Measurements from ENCODE around the gene ANP32A.

The ANP32A gene

DNA sequence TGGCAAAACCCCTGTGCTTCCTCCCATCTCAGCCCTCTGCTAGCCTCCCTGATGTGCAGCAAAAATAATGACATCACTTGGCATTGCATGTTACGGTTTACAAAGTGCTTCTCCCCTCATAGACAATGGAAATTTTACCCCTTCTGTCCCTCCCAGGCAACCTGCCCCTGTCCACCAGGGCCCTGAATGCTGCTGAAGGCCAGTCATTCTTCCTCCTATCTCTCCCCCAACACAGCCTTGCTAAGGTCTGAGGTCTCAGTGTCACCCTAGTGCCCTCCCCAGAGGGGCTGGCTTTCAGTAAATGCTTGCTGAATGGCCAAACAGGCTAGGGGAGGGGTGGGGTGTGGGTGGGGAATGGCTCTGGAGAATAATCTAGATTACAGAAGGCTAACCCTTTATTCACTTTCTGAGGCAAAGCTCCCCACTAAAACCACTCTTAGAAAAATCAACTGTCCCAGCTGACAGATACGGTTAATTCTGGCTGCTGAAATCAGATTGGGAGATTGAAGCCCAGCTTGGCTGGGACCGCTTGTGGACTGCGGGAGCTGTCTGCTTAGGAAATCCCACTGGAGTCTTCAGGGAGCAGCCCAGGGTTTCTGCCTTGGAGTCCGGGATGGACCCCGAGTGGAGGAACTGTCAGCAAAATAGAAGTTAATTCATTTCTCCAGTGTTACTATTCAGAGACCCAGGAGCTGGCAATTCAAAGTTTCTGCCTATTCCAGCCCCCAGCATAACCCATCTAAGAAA is 22.9 kb downstream of the ANP32A start:
- no peak for DNase-seq (ENCODE audit: low read depth)

DNA sequence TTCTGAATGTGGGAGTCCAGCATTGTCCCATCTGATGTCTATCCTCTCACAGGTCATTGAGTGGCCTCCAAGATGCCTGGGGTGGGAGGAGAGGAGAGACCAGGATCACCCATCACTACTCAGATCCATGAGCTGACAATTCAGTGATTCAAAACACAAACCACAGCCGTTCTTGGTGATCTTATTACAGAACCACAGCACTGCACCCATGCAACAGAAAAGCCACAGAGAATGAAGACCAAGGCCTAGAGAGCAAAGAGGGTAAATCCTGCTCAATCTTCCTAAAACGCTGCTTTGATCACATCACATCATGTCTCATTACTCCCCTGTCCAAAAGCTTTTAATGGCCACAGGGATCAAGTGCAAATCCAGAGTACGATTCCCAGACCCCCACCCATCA is 23.5 kb downstream of the ANP32A start:
- no peak for DNase-seq (ENCODE audit: low read depth)

DNA sequence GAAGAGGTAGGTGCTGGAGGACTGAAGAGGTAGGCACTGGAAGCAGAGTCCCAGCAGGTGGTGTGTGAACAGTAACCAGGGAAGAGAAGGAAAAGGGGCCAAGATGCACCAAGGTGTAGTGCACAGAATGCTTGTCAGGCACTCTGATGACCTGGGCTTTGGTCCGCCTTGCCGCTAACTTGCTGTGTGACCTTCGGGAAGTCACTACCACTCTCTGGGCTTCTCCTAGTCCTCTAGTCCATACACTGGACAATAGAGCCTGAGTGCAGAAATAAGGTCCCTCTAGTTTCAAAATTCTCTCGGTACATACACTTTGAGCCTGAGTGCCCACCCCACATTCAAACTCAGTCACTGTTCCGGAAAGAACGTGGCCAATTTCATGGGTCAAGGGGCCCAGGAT is 24.1 kb downstream of the ANP32A start:
- no peak for DNase-seq (ENCODE audit: low read depth)

DNA sequence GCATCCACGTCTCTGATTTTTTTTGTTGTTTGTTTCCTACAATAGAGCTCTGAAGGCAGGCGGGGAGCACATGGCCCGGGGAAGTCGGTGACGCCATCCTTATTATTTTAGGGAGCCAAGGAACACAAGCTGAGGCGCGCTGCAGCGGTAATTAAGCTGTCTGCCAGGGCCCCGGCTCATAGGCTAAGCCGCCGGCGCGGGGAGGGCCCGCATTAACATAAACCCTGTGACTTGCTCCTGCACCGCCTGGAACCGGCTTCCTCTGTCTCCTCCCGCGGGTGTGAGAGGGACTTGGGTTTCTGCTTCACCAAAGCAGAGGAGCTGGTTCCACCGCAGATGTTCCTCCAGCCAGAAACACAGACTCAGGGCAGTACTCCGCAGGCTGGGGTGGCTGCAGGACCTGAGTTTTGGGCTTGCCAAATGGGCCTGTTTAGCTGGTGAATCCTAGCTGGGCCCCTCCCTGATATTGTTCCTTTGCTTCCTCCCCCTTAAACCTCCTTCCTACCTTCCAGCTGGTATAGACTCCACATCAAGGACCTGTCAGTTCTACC is 25.3 kb downstream of the ANP32A start:
- DNase-seq (ENCODE audit: low read depth), result no peak

DNA sequence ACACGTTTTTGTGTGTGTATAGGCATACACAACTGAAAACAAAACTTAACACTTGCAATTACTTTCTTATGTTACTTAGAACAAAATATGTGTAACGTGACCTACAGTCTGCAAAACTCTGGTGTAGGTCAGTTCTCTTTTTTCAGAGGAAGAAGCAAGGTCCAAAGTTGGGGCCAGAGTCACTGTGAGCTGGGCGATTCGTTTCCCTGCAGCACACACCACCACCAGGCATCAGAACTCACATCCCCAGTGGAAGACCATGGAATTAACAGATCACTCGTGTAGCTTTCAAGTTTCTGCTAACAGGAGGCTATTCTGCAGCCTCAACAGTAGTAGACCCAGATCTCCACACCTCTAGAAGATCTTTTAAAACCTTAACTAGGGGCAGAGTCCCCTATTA is 25.8 kb downstream of the ANP32A start:
- no peak for DNase-seq (ENCODE audit: low read depth)

DNA sequence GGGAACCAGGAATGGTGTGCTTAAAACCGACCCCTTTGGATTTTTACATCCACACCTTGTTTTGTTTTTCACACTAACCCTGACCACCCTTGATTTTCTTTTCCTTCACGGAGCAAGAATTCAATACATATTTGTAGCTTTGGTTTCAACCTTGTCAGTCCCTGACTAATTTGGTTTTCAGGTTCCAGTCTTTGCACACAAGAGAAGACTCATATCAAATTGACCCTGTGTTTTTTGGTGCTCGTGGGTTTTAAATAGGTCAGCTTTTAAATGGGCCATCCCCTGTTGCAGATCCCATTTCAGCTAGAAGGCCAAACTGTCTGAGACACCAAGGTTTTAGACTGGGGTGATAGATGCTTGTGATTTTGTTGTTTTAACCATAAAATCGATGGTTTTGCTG is 26.4 kb downstream of the ANP32A start:
- DNase-seq (ENCODE audit: low read depth), result no peak

DNA sequence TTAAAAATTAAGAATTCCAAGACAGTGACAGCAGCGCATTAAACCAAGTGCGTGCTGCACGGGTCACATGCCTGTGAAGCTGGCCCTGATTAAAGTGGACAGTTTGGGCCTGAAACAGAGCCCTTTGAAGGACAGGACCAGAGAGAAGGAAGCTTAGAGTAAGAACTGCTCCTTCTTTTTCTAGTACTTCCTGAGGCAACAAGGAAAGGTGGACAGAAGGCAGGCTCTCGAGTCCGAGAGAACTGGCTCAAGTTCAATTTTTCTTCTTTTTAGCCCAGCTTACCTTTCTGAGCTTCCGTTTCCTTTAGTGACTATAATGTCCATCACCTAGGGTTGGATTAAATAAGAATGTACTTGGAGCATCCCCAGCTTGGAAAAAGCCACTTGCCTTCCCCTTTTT is 26.9 kb downstream of the ANP32A start:
- no peak for DNase-seq (ENCODE audit: low read depth)

DNA sequence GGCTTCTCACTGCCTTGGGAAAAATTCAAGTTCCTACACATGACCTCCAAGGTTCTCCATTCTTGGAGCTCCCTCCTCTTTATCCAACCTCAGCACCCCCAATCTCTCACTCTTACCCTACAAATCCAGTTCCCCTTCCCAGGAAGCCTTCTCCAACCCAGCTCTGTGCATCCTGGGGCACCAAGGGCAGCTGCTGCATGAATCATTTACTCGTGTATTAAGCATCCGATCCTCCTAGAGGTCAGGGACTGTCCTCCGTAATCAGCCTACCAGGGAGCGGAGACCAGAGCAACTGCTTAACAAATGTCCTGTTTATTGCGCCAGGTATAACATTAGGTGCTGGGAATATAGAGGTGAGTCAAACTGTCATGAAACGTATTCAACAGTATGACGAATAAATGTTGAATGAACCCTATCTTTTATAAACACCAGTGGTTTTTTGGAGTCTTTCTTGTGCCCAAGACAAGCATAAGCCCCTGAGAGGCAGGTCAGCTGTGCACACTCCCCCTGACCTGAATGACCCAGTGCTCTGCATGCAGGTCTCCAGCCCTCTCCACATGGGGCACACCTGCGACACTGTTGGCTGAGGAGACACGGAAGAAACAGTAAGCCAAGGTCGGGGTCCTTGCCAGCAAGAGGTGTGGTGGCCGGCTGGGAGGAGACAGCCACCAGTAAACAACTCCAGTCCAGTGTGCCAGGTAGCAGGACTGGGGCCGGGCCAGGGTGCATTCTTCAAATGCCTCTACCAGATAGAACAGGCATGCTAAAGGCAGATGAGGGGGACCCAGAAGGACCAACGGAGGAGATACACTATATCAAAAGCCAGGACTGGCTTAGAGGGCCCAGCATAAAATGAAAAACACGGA is 27.6 kb downstream of the ANP32A start:
- DNase-seq (ENCODE audit: low read depth), result no peak

DNA sequence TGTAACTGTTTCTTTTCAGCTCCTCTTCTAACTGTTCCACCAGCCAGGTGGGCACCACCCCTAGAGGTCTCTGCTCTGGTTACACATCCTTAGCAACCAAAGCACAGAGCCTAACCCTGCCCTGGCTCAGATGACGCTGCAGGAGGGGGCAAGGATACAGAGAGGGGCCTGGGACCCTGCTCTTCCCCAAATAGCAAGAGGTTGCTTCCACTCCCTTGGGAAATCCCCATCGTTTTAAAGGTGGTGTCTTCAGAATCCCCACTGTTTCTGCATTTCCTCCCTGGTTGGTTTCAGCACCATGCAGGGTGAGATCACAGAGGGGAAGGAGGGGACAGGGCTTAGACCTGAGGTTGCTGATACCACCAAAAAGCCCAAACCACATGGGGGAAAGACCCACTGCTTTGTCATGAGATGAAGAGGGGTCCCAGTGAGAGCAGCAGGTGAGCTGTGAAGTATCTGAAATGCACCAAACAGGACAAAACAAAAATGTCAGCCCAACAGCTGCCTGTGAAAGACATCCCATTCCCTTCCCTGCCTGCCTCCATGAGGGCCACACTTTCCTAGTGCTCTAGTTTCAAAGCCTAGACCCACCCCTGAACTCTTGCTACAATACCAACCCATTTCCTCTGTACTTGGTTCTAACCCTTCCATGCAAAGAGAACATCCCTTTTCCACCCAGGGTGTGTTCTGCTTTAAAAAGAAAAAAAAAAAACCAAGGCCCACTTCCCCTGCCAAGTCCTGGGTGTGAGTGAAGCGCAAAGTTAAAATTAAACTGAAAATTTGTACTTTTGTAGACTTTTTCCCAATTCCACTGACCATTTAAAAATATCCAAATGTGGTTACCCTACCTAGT is 29.0 kb downstream of the ANP32A start:
- no peak for DNase-seq (ENCODE audit: low read depth)

DNA sequence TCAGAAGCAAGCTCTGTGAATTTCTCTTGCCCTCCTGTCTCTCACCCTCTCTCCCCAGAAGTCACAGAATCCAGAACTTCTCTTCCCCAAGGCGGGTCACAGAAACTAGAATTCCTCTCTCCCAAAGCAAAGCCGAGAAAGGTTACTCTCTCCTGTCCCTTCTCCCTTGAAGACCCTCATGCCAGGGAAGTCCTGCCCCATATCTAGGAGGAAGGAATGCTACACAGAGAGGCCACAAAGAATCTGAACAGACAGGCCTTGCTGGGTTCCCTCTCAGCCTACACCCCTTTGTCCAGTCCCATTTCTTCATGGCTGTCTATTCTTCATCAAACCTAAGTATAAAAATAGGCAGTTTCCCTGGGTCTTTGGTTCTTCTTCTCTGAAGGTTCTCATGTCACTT is 29.8 kb downstream of the ANP32A start:
- no peak for DNase-seq (ENCODE audit: low read depth)

DNA sequence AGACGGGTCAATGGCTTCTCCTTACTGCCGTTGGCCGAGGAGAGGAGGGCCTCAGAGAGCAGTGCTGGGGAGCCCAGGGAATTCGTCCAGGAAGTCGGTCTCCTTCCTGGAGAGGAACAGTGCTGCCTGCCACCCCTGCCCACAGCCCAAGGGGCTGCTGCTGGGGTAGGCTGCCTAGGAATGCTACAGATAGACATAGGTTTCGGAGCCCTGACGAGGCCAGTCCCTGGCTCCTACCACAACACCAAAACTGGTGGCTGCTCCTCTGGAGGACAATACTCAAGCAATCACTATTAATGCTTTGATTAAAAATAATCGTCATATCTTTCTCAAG is 30.5 kb downstream of the ANP32A start:
- DNase-seq (ENCODE audit: low read depth), result no peak

DNA sequence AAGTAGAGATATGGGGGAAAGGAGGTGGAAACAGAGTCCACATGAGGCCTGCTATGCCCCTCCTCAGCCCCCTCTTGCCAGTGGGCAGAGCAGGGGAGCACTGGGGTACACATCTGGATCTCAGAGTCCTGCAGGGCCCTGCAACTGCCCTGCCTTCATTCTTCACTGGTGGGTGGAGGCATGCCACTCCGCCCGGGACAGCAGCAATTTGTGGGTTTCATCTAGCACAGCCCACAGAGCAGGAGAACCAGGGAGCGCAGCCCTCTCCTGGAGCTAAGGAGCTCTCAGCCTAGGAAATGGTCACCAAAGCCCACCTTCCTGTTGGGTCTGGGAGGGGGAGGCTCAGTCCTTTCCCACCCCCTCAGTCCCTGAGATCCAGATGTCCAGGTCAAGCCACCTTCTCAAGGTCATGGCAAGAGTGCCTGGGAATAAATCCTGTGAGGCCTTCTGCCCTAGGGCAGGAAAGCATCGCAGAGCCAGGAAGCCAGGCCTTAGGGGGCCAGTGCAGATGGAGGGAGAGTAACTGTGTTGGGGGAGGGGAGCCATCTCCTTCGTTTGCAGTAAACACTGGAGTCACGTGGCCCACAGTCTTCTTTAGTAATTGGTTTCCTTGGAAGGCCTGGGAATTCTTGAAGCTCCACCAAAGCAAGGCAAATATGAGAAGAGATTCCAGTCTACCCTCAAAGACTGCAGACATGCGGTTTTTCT is 31.0 kb downstream of the ANP32A start:
- no peak for DNase-seq (ENCODE audit: low read depth)

DNA sequence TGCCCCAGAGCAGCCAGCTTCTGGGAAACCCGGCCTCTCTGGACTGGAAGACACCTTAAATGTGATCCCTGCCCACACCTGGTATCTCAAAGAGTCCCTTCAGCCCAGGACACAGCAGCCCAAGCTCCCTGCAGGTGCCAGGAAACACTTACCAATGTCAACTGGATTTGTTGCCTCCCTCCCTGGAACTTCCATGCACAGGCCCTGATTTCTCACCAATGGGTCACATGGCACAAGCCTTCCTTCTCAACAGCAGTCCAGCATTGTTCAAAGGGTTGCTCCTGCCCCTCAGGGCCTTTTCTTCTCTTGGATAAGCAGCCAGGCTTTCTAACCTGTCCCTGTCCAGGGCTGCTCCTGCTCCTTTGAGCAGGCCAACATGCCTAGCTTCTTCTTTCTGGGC is 31.6 kb downstream of the ANP32A start:
- no peak for DNase-seq (ENCODE audit: low read depth)

DNA sequence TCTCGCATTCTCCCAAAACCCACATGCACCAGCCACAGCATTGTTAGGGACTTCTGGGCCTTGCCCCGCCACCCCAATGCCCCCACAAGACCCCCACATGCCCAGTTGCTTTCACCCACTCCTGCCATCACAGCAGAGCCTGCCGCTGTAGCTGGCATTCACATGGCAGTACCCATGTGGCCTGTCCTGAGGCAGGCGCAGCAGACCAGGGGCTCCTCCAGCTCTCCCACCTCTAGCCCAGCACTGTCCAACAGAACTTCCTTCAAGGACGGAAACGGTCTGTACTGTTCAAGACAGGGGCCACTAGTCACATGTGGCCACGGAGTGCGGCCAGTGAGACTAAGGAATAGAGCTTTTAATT is 32.5 kb downstream of the ANP32A start:
- DNase-seq (ENCODE audit: low read depth), result no peak

DNA sequence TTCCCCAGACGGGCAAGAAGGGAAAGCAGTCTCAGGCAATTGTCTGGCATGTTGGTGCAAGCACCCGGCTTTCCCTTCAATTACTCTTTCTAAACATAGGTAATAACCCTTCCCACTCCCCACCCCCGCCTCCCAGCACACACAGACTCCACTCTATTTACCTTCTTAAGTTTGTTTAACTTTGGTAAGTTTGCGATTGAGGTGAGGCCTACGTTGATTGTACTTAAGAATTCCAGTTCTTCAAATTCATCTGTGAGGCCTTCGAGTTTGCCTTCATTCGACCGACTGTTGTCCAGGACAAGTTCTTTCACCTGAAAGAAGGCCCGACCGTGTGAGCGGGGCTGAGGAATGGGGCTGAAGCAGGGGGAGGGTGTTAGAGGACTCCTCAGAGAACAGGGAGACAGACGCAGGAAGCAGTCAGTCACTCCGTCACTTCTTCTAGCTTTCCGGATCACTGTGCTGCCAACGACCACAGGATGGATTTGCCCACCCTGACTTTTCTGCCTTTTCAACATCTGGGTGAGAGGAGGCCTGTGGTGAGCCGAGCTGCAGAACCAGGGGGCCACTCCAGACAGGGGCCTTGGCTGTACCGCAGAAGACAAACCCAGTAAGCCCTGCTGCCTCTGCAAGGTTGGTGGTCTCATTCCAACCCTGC is 33.0 kb downstream of the ANP32A start:
- no peak for DNase-seq (ENCODE audit: low read depth)

DNA sequence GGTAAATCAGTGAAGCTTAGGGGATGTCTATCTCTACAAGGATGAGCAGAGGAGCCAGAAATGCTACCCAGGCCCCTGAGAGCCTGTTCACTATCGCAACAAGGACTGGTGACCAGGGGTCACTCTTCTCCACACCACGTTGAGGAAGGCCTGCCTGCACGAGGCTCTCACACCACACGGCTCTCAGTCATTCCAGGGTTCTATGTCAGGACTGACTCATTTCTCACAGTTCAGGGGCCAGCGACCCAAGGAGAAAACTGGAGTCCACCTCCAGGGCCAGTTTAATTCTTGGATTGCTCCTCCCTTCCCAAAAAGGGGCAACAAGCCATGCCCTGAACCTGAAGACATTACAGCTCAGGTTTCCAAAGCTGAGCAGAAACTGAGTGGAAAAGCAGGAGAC is 33.9 kb downstream of the ANP32A start:
- DNase-seq (ENCODE audit: low read depth), result no peak

DNA sequence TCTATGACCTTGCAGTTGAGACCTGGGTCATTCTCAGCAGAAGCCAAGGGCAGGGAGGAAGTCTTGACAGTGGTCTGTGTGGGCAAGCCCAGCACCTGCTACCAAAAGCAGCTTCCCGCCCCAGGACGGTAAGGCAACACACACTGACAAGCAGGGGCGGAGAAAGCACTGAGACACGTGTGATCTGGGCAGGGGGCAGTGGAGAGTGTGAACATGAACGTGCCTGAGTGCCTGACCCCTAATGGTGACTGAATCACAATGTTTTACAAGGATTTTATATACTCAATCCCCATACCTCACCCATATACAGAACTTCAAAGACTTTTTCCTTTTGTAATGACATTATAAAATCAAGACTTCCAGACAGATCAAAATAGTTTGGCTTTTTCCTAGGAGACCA is 35.2 kb downstream of the ANP32A start:
- no peak for DNase-seq (ENCODE audit: low read depth)

DNA sequence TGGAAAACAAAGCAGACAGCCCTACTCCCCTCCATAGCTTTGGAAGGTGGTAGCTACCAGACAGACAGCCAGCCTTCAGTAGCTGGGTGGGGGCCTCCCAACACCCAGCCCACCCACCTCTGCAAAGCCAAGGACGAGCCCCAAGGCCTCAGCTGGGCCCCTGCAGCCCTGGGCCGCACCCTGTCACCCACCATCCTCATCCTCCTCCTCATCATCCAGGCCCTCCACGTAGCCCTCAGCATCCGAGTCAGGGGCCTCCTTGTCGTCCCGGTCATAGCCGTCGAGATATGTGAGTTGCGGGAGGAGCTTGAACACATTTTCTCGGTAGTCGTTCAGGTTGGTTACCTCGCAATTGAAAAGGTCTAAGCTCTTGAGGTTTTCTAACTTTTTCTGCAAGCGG is 36.5 kb downstream of the ANP32A start:
- no peak for DNase-seq (ENCODE audit: low read depth)

DNA sequence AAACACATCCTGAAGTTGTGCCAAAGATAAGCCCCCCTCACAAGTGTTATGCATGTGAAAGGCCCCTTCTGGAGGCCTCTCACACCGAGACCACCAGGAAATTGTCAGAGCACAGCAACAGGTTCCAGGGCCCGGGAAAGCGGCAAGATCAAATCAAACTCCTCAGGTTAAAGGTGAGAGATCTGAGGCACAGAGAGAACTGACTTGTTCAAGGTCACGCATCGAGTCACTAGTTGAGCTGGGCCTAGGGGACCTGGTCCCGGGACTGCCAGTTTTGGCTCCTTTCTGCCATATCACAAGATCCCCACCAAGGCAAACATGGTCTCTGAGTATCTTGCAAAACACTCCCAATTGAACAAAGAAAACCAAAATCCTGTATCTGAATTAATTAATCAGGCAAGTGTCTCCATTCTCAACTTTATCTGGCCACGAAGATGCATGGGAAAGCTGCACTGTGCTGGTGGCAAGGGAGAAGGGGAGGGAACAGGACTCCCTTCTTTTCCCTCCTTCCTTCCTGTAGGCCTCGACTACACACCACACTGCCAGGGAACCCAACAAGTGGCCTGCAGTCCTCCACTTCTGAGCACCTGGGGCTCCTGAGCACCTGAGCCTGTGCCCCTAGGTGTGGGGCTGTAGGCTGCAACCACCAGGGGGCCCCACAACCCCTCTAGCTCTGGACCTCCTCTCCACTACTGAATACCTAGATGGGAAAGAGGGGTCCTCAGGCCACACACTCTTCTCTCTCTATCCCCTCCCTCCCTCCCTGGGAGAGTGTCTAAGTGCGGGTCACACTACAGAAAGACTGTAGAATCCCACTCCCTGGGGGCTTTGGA is 37.3 kb downstream of the ANP32A start:
- DNase-seq (ENCODE audit: low read depth), result no peak

DNA sequence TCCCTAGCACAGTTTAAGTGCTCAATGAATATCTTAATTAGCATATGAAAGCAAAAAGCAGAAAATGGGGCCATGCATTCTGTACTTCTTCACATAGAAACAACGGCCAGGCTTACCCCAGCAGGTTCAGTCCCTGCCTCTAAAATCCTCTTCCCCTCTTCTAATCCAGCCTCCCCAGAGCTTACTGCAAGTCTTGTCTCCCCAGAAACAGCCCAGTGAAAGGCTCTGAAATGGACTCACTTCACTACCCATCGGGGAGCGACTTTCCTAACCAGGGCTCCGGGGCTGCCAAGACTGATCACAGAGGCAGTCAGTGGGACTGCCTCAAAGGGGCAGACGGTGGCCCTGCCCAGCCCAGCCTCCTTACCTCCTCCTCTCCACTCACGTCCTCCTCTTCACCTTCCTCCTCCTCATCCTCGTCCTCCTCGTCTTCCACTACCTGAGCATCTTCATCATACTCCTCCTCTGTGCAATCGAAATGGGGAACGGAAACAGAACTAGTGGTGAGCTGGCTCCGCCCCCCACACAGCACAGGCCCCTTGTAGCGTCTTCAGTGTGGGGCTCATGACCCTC is 38.0 kb downstream of the ANP32A start:
- no peak for DNase-seq (ENCODE audit: low read depth)
